Central memory CD8-positive, alpha-beta T cell (primary cell): ENCODE data around the gene EPHB1.
"Not testable (repeated sequence)": the region's sequence is repeated elsewhere in the genome, so short reads cannot be mapped to it uniquely, and the experiment has no call there.

Experiments used
- ATAC-seq: fragments of 150-1000 bp; cut with Tn5 transposase; replicated peaks from 2 replicates; pipeline ENCODE4 v1.10.0; 2022; ENCODE audit warnings: mild to moderate bottlenecking, moderate FRiP score, moderate number of reproducible peaks; ENCODE audit not compliant: poor library complexity, severe bottlenecking; ENCODE audit errors: extremely low read depth
- DNase-seq, 2 donors: peaks; one replicate each; pipeline ENCODE4 v3.0.0; 2021; ENCODE audit warnings: low spot score in 2 of 2
- H3K27ac Mint-ChIP-seq: one replicate; pipeline ENCODE4 v1.8.0; 2022; ENCODE audit warnings: low read depth, mild to moderate bottlenecking, moderate library complexity, mixed read lengths
- H3K27me3 Mint-ChIP-seq: one replicate; pipeline ENCODE4 v1.8.0; 2022; ENCODE audit warnings: mixed read lengths
- H3K36me3 Mint-ChIP-seq: one replicate; pipeline ENCODE4 v1.8.0; 2022; ENCODE audit warnings: mild to moderate bottlenecking, moderate library complexity, mixed read lengths; ENCODE audit not compliant: insufficient read depth
- H3K4me1 Mint-ChIP-seq: one replicate; pipeline ENCODE4 v1.8.0; 2022; ENCODE audit warnings: mixed read lengths
- H3K4me3 Mint-ChIP-seq: one replicate; pipeline ENCODE4 v1.8.0; 2022; ENCODE audit warnings: mild to moderate bottlenecking, moderate library complexity, mixed read lengths
- H3K9me3 Mint-ChIP-seq: one replicate; pipeline ENCODE4 v1.8.0; 2022; ENCODE audit warnings: mixed read lengths

Gene EPHB1

DNA sequence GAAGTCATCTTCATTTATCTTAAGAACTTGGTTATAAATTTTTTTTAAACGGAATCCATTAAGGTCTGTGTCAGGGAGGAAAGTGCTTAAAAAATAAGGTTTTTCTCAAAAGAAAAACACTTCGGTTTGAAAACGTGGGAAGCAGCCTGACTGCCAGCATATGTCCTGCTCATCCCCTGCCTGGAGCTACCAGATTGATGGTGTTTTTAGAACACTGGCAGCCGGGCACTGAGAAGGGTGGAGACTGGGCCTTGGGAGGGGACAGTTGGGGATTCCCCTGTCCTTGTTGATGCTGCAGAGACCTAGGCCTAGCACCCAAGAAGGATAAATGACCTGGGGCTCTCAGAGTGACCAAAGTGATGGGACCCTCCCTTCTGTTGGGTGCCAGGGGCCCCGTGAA lies 296.9 kb downstream of the EPHB1 start:
- Mint-ChIP-seq H3K27ac (no peak overlapping the region), H3K4me1 (no peaks in the 10 kb centered on the region), H3K4me3 (no peak overlapping the region), H3K36me3 (peaks cover 3% of the 10 kb centered on the region), H3K9me3 (no peaks in the 10 kb centered on the region), H3K27me3 (peaks cover 9% of the 10 kb centered on the region)
- ATAC-seq: no peak
- no peak for DNase-seq

DNA sequence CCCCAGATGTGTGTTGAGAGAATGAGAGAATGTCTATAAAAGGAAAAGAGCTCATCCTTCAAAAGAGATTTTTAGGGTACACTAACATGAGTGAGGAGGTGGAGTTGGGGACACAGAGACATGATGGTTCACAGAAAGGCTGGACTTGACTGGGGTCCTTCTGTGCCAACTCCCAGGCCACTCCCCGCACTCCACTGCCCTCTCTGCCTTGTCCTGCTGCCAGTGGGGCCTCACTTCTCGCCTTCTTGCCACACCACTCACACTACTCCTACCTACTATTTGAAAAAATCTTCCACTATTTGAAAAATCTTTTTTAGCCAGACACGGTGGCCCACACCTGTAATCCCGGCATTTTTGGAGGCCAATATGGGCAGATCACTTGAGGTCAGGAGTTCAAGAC lies 298.1 kb downstream of the EPHB1 start:
- no peak for ATAC-seq
- H3K27me3 Mint-ChIP-seq: peaks cover 9% of the 10 kb centered on the region

DNA sequence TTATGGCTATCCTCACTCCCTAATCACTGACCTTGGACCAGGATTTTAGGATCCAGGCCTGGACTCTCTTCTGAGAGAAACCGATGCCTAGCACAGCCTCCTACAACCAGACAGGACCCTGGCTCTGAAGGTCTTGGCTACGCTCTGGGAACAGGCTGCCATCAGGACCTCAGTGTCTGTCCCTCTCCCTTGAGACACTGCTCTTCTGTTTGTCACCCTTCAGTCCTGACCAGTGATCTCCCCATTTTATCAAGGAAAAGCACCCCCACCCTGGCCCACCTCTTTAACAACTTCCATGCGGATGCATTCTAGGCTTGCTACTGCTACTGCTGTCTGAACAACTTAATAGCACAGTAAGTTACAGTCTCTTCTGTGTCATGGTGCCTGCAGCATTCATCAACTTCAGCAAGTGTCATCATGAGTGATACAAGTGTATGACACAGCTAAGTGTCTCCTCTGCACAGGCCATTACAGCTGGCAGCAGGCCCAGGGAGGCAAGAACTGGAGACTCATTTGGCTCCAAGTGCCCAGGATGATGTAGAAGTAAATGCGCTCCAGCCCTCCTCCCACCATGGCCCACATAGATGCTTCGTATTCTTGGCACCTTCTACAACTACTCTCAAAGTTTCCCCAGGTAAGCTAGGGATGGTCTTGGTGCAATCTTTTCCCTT lies 302.4 kb downstream of the EPHB1 start:
- H3K4me1 Mint-ChIP-seq: no peaks in the 10 kb centered on the region
- H3K27ac Mint-ChIP-seq: no peak overlapping the region
- DNase-seq (no peak), ATAC-seq (no peak)
- H3K27me3 Mint-ChIP-seq: peaks cover 9% of the 10 kb centered on the region
- H3K36me3 Mint-ChIP-seq: no peaks in the 10 kb centered on the region
- H3K4me3 Mint-ChIP-seq: no peak overlapping the region
- no peaks in the 10 kb centered on the region for H3K9me3 Mint-ChIP-seq

More for the DNA sequence above, 298.1 kb downstream of the EPHB1 start:
- Mint-ChIP-seq H3K27ac (no peak overlapping the region), H3K4me3 (no peak overlapping the region), H3K36me3 (peaks cover 3% of the 10 kb centered on the region), H3K4me1 (no peaks in the 10 kb centered on the region), H3K9me3 (no peaks in the 10 kb centered on the region)
- no peak for DNase-seq

DNA sequence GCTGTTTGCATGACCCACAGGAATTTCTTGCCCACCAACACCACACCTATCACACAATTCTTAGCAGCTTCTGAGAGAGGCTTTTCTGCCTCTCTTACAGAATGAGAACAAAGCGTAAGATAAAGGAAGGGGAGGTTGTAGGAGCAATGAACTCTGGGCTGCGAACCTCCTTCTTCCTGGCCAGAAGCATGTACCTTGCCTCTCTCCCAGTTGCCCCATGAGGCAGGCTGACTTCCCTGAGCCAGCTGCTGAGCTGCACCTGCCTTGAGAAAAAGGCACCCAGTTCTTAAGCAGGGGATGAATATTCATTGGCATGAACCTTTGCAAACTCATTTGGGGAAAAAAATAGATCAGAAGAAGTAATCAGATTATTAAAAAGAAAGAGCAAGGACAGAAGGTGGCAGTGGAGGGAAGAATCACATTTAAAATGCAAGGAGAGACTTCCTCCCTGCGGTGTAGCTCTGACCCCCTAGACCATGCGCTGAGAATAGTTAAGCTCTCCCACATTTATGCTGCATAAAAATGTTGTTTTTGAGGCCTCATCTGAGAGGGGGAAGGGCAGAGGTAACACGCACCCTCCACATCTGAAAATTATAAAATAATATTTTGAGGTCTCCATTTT lies 304.8 kb downstream of the EPHB1 start:
- ATAC-seq: no peak
- DNase-seq: no peak
- no peaks in the 10 kb centered on the region for H3K4me1 Mint-ChIP-seq
- no peak overlapping the region for H3K4me3 Mint-ChIP-seq
- H3K9me3 Mint-ChIP-seq: no peaks in the 10 kb centered on the region
- H3K27me3 Mint-ChIP-seq: peaks cover 2% of the 10 kb centered on the region
- peak overlapping the region; percentile 36 for H3K27ac Mint-ChIP-seq
- no peaks in the 10 kb centered on the region for H3K36me3 Mint-ChIP-seq

DNA sequence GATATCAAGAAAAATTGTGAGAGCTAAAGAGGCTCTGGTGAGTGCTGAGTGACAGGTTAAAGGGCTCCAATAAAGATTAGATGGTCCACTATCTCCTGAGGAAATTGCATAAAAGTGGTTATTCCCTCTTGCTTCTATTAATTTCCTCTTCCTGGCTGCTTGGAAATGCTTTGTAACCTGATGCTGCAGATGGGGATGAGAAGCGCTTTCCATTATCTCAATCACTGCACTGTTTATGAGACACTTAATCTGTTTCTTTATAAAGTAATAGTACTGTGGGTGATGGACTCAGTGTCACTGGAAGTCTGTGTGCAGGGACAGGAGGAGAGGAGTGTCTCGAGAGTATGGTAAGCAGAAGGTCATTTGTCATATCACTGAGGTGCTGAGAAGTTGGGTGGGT lies 305.3 kb downstream of the EPHB1 start:
- no peaks in the 10 kb centered on the region for H3K27me3 Mint-ChIP-seq
- H3K27ac Mint-ChIP-seq: no peak overlapping the region
- DNase-seq: no peak
- no peak overlapping the region for H3K4me3 Mint-ChIP-seq
- ATAC-seq: no peak
- no peaks in the 10 kb centered on the region for H3K36me3 Mint-ChIP-seq
- no peaks in the 10 kb centered on the region for H3K4me1 Mint-ChIP-seq
- H3K9me3 Mint-ChIP-seq: no peaks in the 10 kb centered on the region

DNA sequence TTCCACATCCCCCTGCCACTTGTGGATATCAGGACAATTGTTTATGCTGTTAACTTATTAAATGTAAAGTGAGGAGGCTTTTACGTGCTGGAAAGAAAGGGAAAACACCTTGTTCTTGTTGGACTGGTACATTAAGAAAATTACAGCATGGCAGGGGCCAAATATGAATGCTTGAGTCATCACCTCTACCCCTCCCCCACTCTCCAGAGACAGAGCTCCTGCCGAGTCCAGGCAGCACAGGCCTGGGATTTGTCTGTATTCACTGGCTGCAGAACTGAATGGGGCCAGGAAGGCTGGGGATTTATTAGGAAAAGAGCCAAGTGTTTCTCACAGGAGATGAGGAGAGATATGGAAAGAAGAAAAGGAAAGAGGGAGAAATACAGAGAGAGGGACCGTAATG lies 308.9 kb downstream of the EPHB1 start:
- no peak overlapping the region for H3K27ac Mint-ChIP-seq
- ATAC-seq (no peak), DNase-seq (no peak)
- no peaks in the 10 kb centered on the region for H3K27me3 Mint-ChIP-seq
- H3K9me3 Mint-ChIP-seq: no peaks in the 10 kb centered on the region
- H3K36me3 Mint-ChIP-seq: no peaks in the 10 kb centered on the region
- no peaks in the 10 kb centered on the region for H3K4me1 Mint-ChIP-seq
- no peak overlapping the region for H3K4me3 Mint-ChIP-seq

DNA sequence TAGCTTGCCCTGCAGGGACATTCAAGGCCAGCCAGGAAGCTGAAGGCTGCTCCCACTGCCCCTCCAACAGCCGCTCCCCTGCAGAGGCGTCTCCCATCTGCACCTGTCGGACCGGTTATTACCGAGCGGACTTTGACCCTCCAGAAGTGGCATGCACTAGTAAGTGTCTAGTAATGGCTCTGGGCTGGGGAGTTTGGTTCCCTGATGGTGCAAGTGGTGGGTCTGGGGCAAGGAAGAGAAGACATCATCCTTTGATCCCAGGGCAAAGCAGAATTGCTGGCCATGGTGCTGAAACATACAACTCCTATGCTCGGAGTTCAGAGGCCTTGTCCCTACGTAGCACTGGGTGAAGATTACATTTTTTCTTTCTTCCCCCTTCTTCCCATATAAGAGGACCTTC lies 311.4 kb downstream of the EPHB1 start:
- Mint-ChIP-seq H3K4me1 (no peaks in the 10 kb centered on the region), H3K27me3 (no peaks in the 10 kb centered on the region), H3K9me3 (no peaks in the 10 kb centered on the region), H3K4me3 (no peak overlapping the region), H3K36me3 (no peaks in the 10 kb centered on the region), H3K27ac (no peak overlapping the region)
- no peak for ATAC-seq
- DNase-seq: no peak

DNA sequence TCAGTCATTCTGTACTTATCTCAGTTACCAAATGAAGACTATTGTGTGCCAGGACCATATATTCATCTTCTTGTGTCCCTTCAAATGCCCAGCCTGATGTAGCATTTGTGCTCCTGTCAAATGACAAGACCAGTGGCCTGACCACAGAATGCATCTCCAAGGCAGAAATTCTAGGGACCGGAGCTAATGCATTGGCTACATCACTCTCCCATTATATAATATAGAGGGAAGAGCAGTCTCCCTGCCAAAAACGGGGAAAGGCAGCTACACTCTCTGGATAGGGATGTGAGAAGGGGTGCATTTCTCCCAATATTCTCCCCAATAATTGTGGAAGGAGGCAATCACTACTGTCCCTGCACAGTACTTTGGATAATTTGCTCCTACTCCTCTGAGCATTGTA lies 312.0 kb downstream of the EPHB1 start:
- DNase-seq: no peak
- ATAC-seq: no peak
- Mint-ChIP-seq H3K4me3 (no peak overlapping the region), H3K27me3 (no peaks in the 10 kb centered on the region), H3K9me3 (no peaks in the 10 kb centered on the region), H3K27ac (no peak overlapping the region), H3K36me3 (no peaks in the 10 kb centered on the region), H3K4me1 (no peaks in the 10 kb centered on the region)

DNA sequence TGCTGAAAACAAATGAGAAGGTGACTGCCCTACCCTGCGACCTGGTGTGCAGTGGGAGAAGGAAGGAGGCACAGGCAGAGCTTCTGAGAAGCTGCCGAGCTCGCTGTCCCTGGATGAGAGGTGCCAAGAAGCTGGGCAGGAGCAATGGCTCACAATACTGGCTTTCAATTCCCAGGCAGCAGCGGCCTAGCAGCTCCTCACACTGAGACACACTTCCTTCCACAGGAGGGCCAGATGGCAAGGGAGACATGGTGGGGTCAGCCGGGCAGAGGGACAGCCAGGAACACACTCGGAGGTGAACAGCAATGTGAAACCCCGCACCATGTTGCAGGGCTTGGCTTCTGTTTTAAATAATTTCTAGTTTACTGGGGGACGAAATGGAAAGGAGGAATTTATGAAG lies 314.6 kb downstream of the EPHB1 start:
- no peak overlapping the region for H3K4me3 Mint-ChIP-seq
- no peaks in the 10 kb centered on the region for H3K36me3 Mint-ChIP-seq
- H3K27ac Mint-ChIP-seq: no peak overlapping the region
- DNase-seq: no peak
- H3K9me3 Mint-ChIP-seq: no peaks in the 10 kb centered on the region
- no peaks in the 10 kb centered on the region for H3K27me3 Mint-ChIP-seq
- no peak for ATAC-seq
- no peaks in the 10 kb centered on the region for H3K4me1 Mint-ChIP-seq

DNA sequence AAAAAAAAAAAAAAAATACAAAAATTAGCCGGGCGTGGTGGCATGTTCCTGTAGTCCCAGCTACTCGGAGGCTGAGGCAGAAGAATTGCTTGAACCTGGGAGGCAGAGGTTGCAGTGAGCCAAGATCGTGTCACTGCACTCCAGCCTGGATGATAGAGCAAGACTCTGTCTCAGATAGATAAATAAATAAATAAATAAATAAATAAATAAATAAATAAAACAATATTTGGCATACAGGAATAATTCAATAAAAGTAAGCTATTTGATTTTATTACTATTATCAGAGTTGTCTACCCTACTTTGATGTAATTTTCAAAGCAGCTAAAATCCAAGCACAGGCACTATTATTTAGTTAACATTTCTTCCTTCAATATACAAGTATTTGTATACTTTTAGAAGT lies 319.5 kb downstream of the EPHB1 start:
- not testable (repeated sequence) for H3K4me1 Mint-ChIP-seq, H3K4me3 Mint-ChIP-seq, ATAC-seq, H3K9me3 Mint-ChIP-seq, H3K36me3 Mint-ChIP-seq, H3K27me3 Mint-ChIP-seq, DNase-seq, H3K27ac Mint-ChIP-seq

DNA sequence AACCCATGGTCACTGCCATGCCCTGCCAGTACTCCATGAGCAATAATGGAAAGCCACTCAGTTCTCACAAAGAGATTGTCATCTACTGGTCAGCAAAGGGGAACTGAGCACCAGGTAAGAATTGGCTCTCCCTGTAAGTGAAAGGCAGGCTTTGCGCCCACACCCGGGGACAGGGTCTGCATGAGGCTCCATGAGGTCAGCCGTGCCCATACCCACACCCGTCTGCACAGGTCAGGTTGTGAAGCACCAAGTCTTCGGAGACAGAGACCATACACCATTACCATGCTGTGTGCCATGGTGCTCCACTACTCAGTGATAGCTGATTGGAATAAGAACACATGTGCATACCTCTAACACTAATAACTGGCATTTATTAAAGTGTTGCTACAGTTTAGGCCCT lies 322.9 kb downstream of the EPHB1 start:
- no peak for DNase-seq
- Mint-ChIP-seq H3K27ac (no peak overlapping the region), H3K9me3 (peaks cover 7% of the 10 kb centered on the region), H3K27me3 (no peaks in the 10 kb centered on the region), H3K36me3 (no peaks in the 10 kb centered on the region), H3K4me1 (no peaks in the 10 kb centered on the region), H3K4me3 (no peak overlapping the region)
- ATAC-seq: no peak

DNA sequence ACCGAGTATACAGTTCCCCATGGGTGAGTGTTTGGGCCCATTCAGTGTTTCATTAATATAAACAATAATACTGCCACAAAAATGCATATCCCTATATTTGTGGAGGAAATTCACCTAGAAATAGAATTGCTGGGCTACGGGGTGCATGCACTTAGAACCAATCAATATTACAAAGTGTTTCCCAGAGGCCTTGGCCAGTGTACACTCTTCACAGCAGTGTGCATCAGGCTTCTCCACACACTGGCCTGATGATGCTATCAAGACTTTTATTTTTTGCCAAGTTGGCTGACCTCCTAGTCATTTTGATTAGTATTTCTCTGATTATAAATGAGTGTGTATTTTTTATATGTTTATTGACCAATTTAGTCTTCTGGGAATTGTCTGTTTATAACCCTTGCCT lies 323.7 kb downstream of the EPHB1 start:
- no peak for ATAC-seq
- DNase-seq: no peak
- Mint-ChIP-seq H3K27me3 (no peaks in the 10 kb centered on the region), H3K4me3 (no peak overlapping the region), H3K27ac (no peak overlapping the region), H3K36me3 (no peaks in the 10 kb centered on the region), H3K4me1 (no peaks in the 10 kb centered on the region), H3K9me3 (peaks cover 10% of the 10 kb centered on the region)

DNA sequence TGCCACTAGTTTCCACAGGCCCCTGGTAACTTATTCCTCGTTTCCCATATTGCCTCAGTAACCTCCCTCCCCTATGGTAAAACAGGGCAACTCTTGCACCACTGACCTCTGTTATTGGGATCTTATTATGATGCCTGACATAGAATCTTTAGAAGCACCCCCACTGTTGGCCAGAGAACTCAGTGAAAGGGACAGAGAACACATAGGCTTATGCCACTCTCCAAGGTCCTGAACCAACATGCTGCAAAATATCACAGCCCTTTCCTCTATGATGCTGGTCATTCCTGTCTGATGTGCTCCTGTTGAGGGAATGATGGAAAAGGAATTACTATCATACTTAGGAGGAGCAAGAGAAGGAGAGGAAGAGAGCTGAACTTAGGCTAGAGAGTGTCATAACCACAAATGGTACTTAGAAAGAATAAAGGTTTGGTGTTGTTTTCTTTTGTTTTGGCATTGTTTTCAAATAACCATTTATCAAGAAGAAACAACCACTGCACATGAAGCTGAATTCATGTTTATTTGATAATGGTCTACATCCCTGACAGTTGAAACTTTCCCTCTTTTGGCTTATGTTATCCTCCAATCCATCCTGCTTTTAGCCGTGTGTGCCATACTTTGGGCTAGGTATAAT lies 330.2 kb downstream of the EPHB1 start:
- Mint-ChIP-seq H3K9me3 (peaks cover 18% of the 10 kb centered on the region), H3K4me3 (no peak overlapping the region), H3K27ac (no peak overlapping the region), H3K27me3 (no peaks in the 10 kb centered on the region), H3K36me3 (no peaks in the 10 kb centered on the region), H3K4me1 (no peaks in the 10 kb centered on the region)
- ATAC-seq: no peak
- no peak for DNase-seq
